Endothelial cell of coronary artery (primary cell): ENCODE results near the gene RBMY1A1. TPM values are rescaled to one million over a fixed set of nuclear protein-coding genes. Genes with fewer than 3 reads are reported as not detected.

Source experiments
- total RNA-seq: library from RNA; depleted of rRNA; stranded (reverse); fragments of >200 nt; gene quantifications from 2 replicates; pipeline ENCODE4 v1.2.3, GENCODE V29; 2014

RBMY1A1 gene
- total RNA-seq = not detected in 2 replicates

GRCh38 chrY:21534579-21534978, at the start of gene RBMY1A1:
Gene RBMY1A1, plus strand, starts transcription at chrY:21534879. Its CDS starts 2,013 bp downstream, at chrY:21536892.

GRCh38 chrY:21511038-21511437, 23.6 kb upstream of the RBMY1A1 start, which contains the start of gene RBMY1B:
Gene RBMY1B, plus strand, starts transcription at chrY:21511338. Its CDS starts 2,013 bp downstream, at chrY:21513351.

Other genes starting within 250 kb of the RBMY1A1 start
- gene RBMY1B, start 23.5 kb upstream of the RBMY1A1 start, total RNA-seq = not detected in 2 replicates